Ovary (tissue), 9 donors: Measurements from ENCODE around the gene COMMD2. TPM values are rescaled to one million over a fixed set of nuclear protein-coding genes. Genes with fewer than 3 reads are reported as not detected.

Source experiments
- DNase-seq, 5 donors: peaks; one replicate each; pipeline ENCODE4 v3.0.0-alpha.2; 2019 to 2020
- H3K27ac ChIP-seq, 2 donors: fragments of 200-600 bp; one replicate each; pipeline versions ENCODE4 v1.5.1 to v1.8.0; 2019 to 2022
- H3K27me3 ChIP-seq: fragments of 200-600 bp; one replicate; pipeline ENCODE4 v1.8.0; 2022
- H3K36me3 ChIP-seq: fragments of 200-600 bp; sonication (generic); one replicate; pipeline ENCODE4 v1.5.1; 2019
- H3K4me1 ChIP-seq: one replicate; pipeline ENCODE4 v1.8.1; 2013; ENCODE audit warnings: mild to moderate bottlenecking, moderate library complexity; ENCODE audit not compliant: insufficient read depth
- H3K4me3 ChIP-seq: fragments of 200-600 bp; sonication (generic); one replicate; pipeline ENCODE4 v1.5.1; 2017
- H3K9me3 ChIP-seq, 2 donors: fragments of 200-600 bp in 1 of 2; sonication (generic) in 1 of 2; one replicate each; pipeline versions ENCODE4 v1.5.1 to v1.8.1; 2013 to 2019; ENCODE audit warnings: mild to moderate bottlenecking in 1 of 2, moderate library complexity in 1 of 2
- EP300 ChIP-seq: sonication (generic); formaldehyde crosslinking; IDR thresholded peaks from one replicate; pipeline ENCODE4 v1.6.1; 2017; ENCODE audit warnings: antibody characterized with exemption
- POLR2A ChIP-seq: fragments of 450-650 bp; IDR thresholded peaks from one replicate; pipeline ENCODE4 v1.6.1; 2017; ENCODE audit warnings: antibody characterized with exemption, mild to moderate bottlenecking, moderate library complexity
- WGBS, 3 donors: extraction: QIAGEN DNeasy Blood & Tissue Kit in 1 of 3; methylation state at CpG; one replicate each; pipeline versions ENCODE4 v1.1.5 to v1.1.7; 2013 to 2017; 5-methylcytosine and 5-hydroxymethylcytosine counted together
- intact Hi-C, 4 donors: fragments of 100-400 bp; cut with DNase I; formaldehyde crosslinking; loops; one replicate each; pipeline versions ENCODE4 v1.11.0 to v1.15.1; 2022 to 2023
- polyA plus RNA-seq, 2 donors: library from polyadenylated mRNA; stranded (reverse); fragments of 200-250 nt in 1 of 2; fragments of 350-450 nt in 1 of 2; fragmentation: Illumina TruSeq in 1 of 2; extraction: RNeasy Lipid Tissue Mini Kit (QIAGEN cat#74804) in 1 of 2; gene quantifications; one replicate each; pipeline ENCODE4 v1.2.3, GENCODE V29; 2013 to 2014
- total RNA-seq, 7 donors: library from RNA; depleted of rRNA in 2 of 7; stranded (reverse); fragments of >200 nt in 2 of 7; fragmentation: NEBNext Ultra II Directional in 3 of 7; extraction: Animal tissue kit (Norgen Biotek cat#: 25700) in 3 of 7; gene quantifications; one replicate each; pipeline versions ENCODE4 v1.1.0 to v1.2.4, GENCODE V29; 2016 to 2023
- TF ChIP-seq, protein P1 (sequence below), 3 donors: fragments of 450-650 bp in 2 of 3; fragments of 200-600 bp in 1 of 3; IDR thresholded peaks; one replicate each; pipeline versions ENCODE4 v1.5.1 to v1.8.0; 2016 to 2022; ENCODE audit warnings: antibody characterized with exemption in 3 of 3, mild to moderate bottlenecking in 1 of 3
- donor health status: DM: no; HTN: no; CAD: no; lungs with moderate emphysema.
- donor health status: DM: no; HTN: no; CAD: no.
- donor health status: Bipolar disorder and iron deficiency.
- donor health status: DM: yes; HTN: yes; CAD: no.
- donor health status: DM: no; HTN: no; CAD: no.
- donor health status: DM: yes; HTN: yes; CAD: no.

COMMD2 gene
- total and polyA plus RNA-seq, 9 donors, result 15.6 to 40.9 (median 32.3) TPM

DNA sequence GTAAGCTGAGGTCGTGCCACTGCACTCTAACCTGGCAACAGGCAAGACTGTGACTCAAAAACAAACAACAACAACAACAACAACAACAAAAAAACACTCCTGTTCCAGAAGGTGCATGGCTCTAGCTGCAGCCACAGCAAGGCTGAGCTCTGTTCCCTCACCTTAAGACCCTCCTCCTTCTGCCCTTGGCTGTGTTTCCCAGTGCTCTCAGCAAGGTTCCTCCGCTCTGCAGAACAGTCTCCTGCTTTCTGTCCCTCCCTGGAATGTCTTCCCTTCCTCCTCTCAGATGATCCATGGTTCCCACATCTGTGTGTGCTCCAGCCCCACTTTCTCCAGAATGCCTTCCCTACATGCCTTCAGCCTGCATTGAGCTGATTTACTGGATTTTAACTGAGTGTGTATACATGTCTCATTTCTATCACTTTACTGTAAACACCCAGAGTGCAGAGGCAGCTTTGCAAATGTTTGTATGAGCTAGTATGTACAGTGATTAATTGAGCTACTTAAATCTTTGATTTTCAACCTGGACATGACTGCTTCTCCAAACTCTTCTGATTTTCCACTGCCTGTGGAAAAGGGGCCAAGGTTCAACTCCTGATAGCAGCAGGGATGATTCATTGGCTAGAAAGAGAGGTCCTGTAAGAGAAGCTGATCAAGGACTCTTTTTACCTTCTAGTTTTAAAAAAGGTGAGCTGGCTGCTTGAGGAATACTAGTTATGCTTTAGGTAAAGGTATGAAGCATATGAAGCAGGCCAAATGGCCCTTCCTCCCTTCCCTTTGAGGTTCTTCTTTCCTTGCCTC is 25.3 kb upstream of the COMMD2 start:
- H3K36me3 ChIP-seq, result no peaks in the 10 kb centered on the region
- intact Hi-C loops, result no loop called here
- no peak for DNase-seq
- H3K9me3 ChIP-seq, result no peaks in the 10 kb centered on the region
- TF ChIP-seq, protein P1, sequence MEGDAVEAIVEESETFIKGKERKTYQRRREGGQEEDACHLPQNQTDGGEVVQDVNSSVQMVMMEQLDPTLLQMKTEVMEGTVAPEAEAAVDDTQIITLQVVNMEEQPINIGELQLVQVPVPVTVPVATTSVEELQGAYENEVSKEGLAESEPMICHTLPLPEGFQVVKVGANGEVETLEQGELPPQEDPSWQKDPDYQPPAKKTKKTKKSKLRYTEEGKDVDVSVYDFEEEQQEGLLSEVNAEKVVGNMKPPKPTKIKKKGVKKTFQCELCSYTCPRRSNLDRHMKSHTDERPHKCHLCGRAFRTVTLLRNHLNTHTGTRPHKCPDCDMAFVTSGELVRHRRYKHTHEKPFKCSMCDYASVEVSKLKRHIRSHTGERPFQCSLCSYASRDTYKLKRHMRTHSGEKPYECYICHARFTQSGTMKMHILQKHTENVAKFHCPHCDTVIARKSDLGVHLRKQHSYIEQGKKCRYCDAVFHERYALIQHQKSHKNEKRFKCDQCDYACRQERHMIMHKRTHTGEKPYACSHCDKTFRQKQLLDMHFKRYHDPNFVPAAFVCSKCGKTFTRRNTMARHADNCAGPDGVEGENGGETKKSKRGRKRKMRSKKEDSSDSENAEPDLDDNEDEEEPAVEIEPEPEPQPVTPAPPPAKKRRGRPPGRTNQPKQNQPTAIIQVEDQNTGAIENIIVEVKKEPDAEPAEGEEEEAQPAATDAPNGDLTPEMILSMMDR (IDR thresholded peaks at IDR 0.05), result no peak
- TF ChIP-seq POLR2A, result no peak
- TF ChIP-seq EP300, result no peak
- WGBS, 3 donors, result 70 to 83% (median 70%) methylated on average over 2 of the region's 2 CpGs
- no peaks in the 10 kb centered on the region for H3K27me3 ChIP-seq
- H3K27ac ChIP-seq, result no peak overlapping the region
- H3K4me3 ChIP-seq, result no peak overlapping the region
- no peaks in the 10 kb centered on the region for H3K4me1 ChIP-seq

DNA sequence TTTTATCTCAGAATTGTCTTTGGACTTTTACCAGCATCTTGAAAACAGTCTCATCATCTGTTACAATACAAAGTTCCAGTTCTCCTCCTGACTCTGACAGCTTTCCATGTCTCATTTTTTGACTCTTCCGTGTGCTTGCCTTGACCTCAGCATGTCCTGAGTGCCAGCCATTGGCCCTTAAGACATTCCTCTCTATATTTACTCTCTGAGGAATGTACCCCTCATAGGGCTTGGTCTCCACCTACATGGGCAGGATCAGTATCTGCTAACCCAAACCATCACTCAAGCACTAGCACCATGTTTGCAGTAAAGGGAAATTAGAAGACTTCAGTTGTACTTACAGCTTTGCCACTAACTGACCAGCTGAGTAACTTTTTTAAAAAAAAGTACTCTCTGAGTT is 23.9 kb upstream of the COMMD2 start:
- no peaks in the 10 kb centered on the region for H3K4me1 ChIP-seq
- 41 to 65% (median 48%) methylated on average over 1 of the region's 1 CpG for WGBS, 3 donors
- DNase-seq, result no peak
- H3K36me3 ChIP-seq, result no peaks in the 10 kb centered on the region
- H3K27me3 ChIP-seq, result no peaks in the 10 kb centered on the region
- no peaks in the 10 kb centered on the region for H3K9me3 ChIP-seq
- H3K4me3 ChIP-seq, result no peak overlapping the region
- intact Hi-C loops, result no loop called here
- TF ChIP-seq EP300 (no peak), POLR2A (no peak)
- TF ChIP-seq, protein P1 (IDR thresholded peaks at IDR 0.05), result no peak
- no peak overlapping the region for H3K27ac ChIP-seq

DNA sequence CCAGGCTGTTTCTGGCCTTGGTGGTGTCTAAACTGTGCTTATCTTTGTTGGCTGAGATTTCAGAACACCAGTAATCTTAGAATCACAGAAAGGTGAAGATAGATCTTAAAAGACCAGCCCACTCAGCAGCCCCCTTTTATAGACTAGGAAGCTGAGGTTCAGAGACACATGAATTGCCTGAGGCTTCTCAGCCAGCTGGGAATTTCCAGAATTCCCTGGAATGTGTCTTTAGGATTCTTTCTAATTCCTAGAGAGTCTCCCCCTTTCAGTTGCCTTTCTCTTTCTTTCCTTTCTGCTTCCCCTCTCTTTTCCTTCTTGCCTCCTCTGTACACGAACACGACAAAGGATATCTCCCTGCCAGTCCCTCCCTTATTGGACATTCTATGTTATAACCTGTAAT is 20.6 kb upstream of the COMMD2 start:
- no peak for DNase-seq
- intact Hi-C loops, result no loop called here
- no peak overlapping the region for H3K27ac ChIP-seq
- H3K27me3 ChIP-seq, result no peaks in the 10 kb centered on the region
- H3K9me3 ChIP-seq, result no peaks in the 10 kb centered on the region
- H3K4me1 ChIP-seq, result no peaks in the 10 kb centered on the region
- 71 to 85% (median 80%) methylated on average over 2 of the region's 2 CpGs for WGBS, 3 donors
- no peaks in the 10 kb centered on the region for H3K36me3 ChIP-seq
- no peak overlapping the region for H3K4me3 ChIP-seq
- TF ChIP-seq EP300 (no peak), POLR2A (no peak)
- TF ChIP-seq, protein P1 (IDR thresholded peaks at IDR 0.05), result no peak

DNA sequence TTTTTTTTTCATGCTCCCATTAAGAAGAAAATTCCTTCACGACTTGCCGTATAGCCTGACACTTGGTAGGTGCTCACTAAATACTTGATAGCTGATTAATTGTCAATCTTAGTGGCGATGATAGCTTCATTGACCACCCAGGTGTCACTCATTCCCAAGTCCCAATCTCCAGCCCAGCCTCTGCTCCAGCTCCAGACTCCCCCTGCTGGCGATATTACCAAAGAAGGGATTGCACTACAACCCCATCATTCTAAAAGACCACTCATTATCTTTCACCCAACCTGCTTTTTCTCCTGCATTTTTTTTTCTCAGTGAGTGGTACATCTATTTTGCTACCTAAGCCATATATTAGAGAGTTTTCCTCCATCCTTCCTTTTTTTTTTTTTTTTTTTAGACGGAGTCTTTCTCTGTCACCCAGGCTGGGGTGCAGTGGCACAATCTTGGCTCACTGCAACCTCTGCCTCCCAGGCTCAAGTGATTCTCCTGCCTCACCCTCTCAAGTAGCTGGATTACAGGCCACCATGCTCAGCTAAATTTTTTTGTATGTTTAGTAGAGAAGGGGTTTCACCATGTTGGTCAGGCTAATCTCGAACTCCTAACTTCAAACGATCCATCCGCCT is 19.5 kb upstream of the COMMD2 start:
- no peak overlapping the region for H3K4me3 ChIP-seq
- no peaks in the 10 kb centered on the region for H3K9me3 ChIP-seq
- 50 to 55% (median 53%) methylated on average over 8 of the region's 8 CpGs for WGBS, 3 donors
- no peaks in the 10 kb centered on the region for H3K4me1 ChIP-seq
- H3K36me3 ChIP-seq, result no peaks in the 10 kb centered on the region
- no peak overlapping the region for H3K27ac ChIP-seq
- intact Hi-C loops, result no loop called here
- DNase-seq, result peak; percentile 26 to 59 (median 35)
- no peak for TF ChIP-seq POLR2A
- TF ChIP-seq, protein P1 (IDR thresholded peaks at IDR 0.05), result peak; percentile 31 to 39 (median 32)
- H3K27me3 ChIP-seq, result no peaks in the 10 kb centered on the region
